HG02885 (cell line): ENCODE results near the gene HAPLN2.
"Not testable (repeated sequence)": the region's sequence is repeated elsewhere in the genome, so short reads cannot be mapped to it uniquely, and the experiment has no call there.

Experiments used
- ATAC-seq: cut with Tn5 transposase; IDR thresholded peaks from one replicate; pipeline ENCODE4 v1.9.1; 2021; ENCODE audit warnings: mild to moderate bottlenecking; ENCODE audit not compliant: unreplicated experiment, poor library complexity

HAPLN2 gene

GRCh38 chr1:156615946-156616345, 3.3 kb upstream of the HAPLN2 start:
- ATAC-seq = no peak

DNA sequence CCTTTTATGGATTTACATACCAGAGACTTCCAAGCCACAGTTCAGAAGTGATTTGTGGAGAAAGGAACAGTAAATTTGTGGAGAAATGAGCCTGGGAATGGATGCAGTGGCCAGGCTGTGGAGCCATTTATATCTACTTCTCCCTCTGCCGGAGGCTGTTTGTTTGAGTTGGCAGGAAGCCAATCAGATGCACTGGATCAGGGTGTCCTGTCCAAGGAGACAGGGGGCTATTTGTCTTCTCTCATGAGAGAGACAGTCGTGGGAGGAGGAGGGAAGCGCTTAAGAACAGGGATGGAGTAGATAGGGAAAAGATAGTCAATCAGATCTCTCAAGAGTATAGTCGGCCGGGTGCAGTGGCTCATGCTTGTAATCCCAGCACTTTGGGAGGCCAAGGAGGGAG, 2.8 kb upstream of the HAPLN2 start:
- no peak for ATAC-seq

- ATAC-seq = no peak
Measured at GRCh38 chr1:156619582-156619955, 354 bp downstream of the HAPLN2 start.

DNA sequence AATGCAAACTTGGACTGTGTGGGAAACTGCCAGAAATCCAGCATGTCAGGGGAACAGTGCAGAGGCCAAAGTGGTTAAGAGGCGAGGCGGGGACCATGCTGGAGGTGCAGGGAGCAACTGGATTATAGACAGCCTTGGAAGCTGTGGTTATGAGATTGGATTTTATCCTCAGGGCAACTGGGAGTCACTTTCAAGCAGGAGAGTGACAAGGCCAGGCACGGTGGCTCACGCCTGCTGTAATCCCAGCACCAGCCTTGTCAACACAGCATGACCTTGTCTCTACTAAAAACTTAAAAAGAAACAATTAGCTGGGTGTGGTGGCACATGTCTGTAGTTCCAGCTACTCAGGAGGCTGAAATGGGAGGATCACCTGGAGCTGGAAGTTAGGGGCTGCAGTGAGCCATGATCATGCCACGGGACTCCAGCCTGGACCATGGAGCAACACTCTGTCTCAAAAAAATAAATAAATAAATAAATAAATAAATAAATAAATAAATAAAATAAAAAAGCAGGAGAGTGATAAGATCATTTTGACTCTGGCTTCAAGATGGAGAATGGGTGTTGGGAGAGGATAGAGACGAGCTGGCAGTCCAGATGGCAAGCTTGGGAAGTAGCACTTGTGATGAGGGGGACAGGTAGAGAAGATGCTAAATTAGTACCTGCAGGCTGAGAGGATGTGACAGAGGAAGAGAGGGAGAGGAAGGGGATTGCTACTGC, 3.5 kb downstream of the HAPLN2 start:
- no peak for ATAC-seq

GRCh38 chr1:156623946-156624813, 5.0 kb downstream of the HAPLN2 start:
- no peak for ATAC-seq

DNA sequence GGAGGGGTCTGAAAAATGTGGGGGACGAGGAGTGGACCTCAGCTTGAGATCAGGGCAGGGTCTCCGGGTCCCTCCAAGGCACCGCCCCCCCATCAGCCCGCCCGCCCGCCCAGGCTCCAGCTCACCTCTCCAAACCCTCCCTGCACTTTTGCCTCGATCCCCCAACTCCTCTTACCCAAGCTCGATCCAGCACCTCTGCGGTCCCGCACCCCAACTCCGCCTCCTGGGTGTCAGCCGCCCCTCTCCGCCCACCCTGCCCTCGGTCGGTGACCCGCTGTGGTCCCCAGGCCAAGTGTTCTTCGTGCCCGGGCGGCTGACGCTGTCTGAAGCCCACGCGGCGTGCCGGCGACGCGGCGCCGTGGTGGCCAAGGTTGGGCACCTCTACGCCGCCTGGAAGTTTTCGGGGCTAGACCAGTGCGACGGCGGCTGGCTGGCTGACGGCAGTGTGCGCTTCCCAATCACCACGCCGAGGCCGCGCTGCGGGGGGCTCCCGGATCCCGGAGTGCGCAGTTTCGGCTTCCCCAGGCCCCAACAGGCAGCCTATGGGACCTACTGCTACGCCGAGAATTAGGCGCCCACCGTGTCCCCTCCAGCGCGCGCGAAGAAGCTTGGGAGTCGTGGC, 5.7 kb downstream of the HAPLN2 start:
- no peak for ATAC-seq

DNA sequence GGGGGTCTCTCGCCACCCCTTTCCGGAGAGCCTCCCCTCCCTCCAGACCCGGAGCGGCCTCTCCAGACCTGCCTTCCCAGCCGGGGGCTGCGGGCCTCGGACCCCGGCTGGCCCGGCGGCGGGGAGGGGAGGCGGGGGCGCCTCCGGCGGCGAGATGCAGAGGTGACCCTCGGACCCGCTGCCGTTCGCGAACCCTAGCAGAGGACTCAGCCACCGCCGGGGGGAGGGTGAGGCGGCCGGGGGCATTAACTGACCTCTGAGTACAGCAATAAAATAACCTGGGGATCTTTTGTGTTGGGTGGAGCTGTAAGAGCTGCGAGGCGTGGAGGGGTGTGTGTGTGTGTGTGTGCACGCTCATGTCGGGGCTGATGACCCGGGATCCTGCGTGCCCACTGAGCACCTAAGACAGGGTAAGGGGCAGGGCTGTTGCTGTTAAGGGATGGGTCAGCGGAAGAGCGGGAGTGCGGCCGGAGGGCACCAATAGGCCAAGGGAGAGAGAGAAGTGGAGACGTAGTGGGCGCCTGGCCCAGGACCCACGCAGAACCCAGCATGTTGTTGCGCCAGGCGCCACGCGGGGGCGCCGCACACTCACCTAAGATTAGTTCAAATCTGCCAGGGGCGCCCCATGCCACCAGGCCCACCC, 6.3 kb downstream of the HAPLN2 start:
- no peak for ATAC-seq

DNA sequence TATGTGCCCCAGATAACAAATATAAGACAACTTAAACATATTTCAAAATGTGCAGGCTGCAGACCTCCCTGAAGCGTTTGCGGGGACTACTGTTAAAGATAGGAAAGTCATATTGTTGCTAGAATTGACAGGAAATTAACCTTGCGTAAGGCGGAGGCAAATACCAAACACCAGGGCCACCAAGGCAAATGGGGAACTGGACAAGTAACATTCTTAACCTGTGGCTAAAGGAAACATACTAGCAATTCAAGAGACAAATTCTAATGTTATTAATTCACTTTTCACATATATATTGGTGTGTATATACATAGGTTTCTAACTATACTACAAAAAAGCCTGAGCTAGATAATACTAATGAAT, 6.8 kb downstream of the HAPLN2 start:
- no peak for ATAC-seq

- ATAC-seq = peak; percentile 38
Measured at GRCh38 chr1:156627313-156627880, 8.2 kb downstream of the HAPLN2 start.

DNA sequence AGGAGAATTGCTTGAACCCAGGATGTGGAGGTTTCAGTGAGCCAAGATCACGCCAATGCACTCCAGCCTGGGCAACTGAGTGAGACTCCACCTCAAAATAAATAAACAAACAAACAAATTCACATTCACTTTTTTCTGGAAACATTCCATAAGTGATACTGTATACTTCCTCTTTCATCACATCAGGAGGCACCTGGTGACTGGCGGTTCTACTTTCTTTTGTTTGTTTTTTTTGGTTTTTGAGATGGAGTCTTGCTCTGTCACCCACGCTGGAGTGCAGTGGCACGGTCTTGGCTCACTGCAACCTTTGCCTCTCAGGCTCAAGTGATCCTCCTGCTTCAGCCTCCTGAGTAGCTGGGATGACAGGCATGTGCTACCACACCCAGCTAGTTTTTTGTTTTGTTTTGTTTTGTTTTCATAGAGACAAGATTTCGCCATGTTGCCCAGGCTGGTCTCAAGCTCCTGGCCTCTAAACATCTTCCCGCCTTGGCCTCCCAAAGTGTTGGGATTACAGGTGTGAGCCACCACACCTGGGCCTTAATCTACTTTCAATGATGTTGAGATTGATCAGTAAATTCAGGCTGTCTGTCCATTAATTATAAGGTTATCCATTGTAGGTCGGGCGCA, 10.7 kb downstream of the HAPLN2 start:
- no peak for ATAC-seq

- not testable (repeated sequence) for ATAC-seq
Measured at GRCh38 chr1:156631152-156631551, 11.9 kb downstream of the HAPLN2 start.

GRCh38 chr1:156632355-156632754, 13.1 kb downstream of the HAPLN2 start:
- no peak for ATAC-seq

DNA sequence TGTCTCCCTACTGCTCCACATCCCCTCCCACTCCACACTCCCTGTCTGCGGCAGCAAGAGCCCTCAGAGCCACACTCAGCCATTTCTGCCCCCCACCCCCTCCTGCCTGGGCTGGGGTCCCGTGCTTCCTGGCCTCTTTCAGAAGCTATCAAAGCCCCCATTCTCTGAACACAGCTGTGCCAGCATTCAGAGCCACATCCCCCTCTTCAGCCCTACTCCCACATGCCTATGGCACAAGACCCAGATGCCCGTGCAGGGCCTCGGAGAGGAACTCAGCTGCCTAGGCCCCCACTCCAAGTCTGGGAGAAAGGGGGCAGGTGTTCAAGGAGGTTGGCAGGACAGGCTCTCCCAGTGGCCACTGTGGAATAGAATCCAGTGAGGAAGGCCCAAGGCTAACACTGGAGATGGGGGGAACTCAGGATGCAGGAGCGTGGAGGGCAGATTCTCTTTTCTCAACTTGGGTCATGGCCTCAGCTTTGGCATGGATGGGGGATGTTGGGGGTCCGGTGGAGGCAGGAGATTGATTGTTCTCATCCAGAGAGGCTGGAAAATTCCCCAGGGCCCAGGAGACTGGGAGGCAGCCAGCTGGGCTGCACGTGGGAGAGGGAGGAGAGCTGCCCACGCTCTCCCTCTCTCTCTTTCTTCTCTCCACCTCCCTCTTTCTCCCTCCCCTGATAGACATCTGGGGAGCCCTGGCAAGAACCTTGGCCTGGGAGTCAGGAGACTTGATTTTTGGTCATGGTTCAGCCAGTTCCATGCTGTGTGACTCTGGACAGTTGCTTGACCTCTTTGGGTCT, 19.2 kb downstream of the HAPLN2 start:
- no peak for ATAC-seq

DNA sequence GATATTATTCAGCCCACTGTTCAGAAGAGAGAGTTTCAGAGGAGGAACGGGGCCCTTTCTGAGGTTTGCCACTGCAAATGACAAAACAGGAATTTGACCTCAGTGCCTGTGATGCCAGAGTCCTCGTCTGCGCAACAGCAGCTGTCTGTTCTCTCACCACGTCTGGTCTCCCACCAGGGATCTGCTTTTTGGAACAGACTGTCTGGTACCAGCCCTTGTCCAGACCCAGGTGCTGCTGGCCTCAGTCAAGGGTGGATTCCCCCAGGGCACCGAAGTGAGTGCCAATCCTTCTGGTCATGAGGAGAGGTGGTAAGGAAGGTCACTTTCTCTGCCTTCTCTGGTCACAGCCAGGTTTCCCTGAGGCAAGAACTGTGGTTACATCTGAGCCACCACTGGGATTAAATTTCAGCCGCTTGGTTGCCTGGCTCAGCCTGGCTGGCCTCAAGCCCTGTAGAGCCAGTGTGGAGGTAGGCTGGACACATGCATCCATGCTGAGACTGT, 20.4 kb downstream of the HAPLN2 start:
- ATAC-seq = no peak

- no peak for ATAC-seq
Measured at GRCh38 chr1:156640842-156641706, 21.9 kb downstream of the HAPLN2 start.

- no peak for ATAC-seq
Measured at GRCh38 chr1:156641761-156642264, 22.6 kb downstream of the HAPLN2 start, which contains the start of gene BCAN. Gene BCAN (plus strand): TSS chr1:156642117. CDS start chr1:156646055, 3,938 bp downstream.

GRCh38 chr1:156642265-156643048, 23.2 kb downstream of the HAPLN2 start:
- no peak for ATAC-seq
